Right renal cortex interstitium (tissue), 3 donors: ENCODE measurements around the gene C10orf71. TPM values are rescaled to one million over a fixed set of nuclear protein-coding genes. Genes with fewer than 3 reads are reported as not detected.

Experiments used
- DNase-seq, 3 donors: peaks; one replicate each; pipeline ENCODE4 v3.0.0-alpha.2; 2013; ENCODE audit warnings: low read depth in 3 of 3, low spot score in 2 of 3
- polyA plus RNA-seq, 3 donors: library from polyadenylated mRNA; unstranded; fragments of 120-200 nt; gene quantifications; one replicate each; pipeline ENCODE4 v1.2.1, GENCODE V29; 2013; ENCODE audit not compliant: insufficient read length in 3 of 3

Gene C10orf71
- polyA plus RNA-seq, 3 donors: 0.08 to 0.19 (median 0.15) TPM

- DNase-seq: no peak
Measured at GRCh38 chr10:49330127-49330665, 31.2 kb downstream of the C10orf71 start.

- no peak for DNase-seq
Measured at GRCh38 chr10:49331431-49331830, 32.5 kb downstream of the C10orf71 start.

GRCh38 chr10:49332333-49332732 is 33.4 kb downstream of the C10orf71 start:
- DNase-seq: no peak

- DNase-seq: no peak
Measured at GRCh38 chr10:49332768-49333167, 33.8 kb downstream of the C10orf71 start.

GRCh38 chr10:49333192-49333591 is 34.2 kb downstream of the C10orf71 start:
- DNase-seq: no peak

GRCh38 chr10:49334964-49335363 is 36.0 kb downstream of the C10orf71 start:
- DNase-seq: no peak

GRCh38 chr10:49335364-49335972 is 36.5 kb downstream of the C10orf71 start:
- DNase-seq: no peak

- no peak for DNase-seq
Measured at GRCh38 chr10:49338604-49339003, 39.6 kb downstream of the C10orf71 start.

- no peak for DNase-seq
Measured at GRCh38 chr10:49344840-49345239, 45.9 kb downstream of the C10orf71 start.

- no peak for DNase-seq
Measured at GRCh38 chr10:49347342-49347741, 48.4 kb downstream of the C10orf71 start.

- no peak for DNase-seq
Measured at GRCh38 chr10:49347827-49348226, 48.9 kb downstream of the C10orf71 start.

GRCh38 chr10:49348593-49348992 is 49.6 kb downstream of the C10orf71 start:
- no peak for DNase-seq

- DNase-seq: no peak
Measured at GRCh38 chr10:49349390-49349789, 50.4 kb downstream of the C10orf71 start.

- DNase-seq: no peak
Measured at GRCh38 chr10:49350138-49350537, 51.2 kb downstream of the C10orf71 start.

GRCh38 chr10:49350846-49351532 is 52.0 kb downstream of the C10orf71 start:
- no peak for DNase-seq

- DNase-seq: no peak
Measured at GRCh38 chr10:49351669-49352068, 52.7 kb downstream of the C10orf71 start.

GRCh38 chr10:49352323-49352722 is 53.4 kb downstream of the C10orf71 start:
- DNase-seq: no peak

GRCh38 chr10:49353026-49353894 is 54.3 kb downstream of the C10orf71 start:
- DNase-seq: no peak

GRCh38 chr10:49353895-49354566 is 55.1 kb downstream of the C10orf71 start:
- no peak for DNase-seq

- no peak for DNase-seq
Measured at GRCh38 chr10:49354593-49354992, 55.6 kb downstream of the C10orf71 start.

- no peak for DNase-seq
Measured at GRCh38 chr10:49355221-49355620, 56.3 kb downstream of the C10orf71 start.
